Endothelial cell of umbilical vein (primary cell): ENCODE results near the gene FLRT1. TPM values are rescaled to one million over a fixed set of nuclear protein-coding genes. Genes with fewer than 3 reads are reported as not detected.

Experiments used
- BruUV-seq: library from RNA; stranded (reverse); fragments of 400-500 nt; replicated peaks from 2 replicates; lab custom pipeline; 2021; lab: Mats Ljungman, UMichigan
- CTCF ChIA-PET: fragments of 300-600, 350-600 bp; sonication (Branson Sonifier 250); formaldehyde crosslinking; loops from one replicate; lab custom pipeline; 2021; ENCODE audit warnings: antibody characterized with exemption, inconsistent platforms; lab: Charles Lee
- POLR2A ChIA-PET: fragments of 300-600, 350-600 bp; sonication (Branson Sonifier 250); formaldehyde crosslinking; loops from one replicate; lab custom pipeline; 2021; ENCODE audit warnings: antibody characterized with exemption, inconsistent platforms; lab: Charles Lee
- DNase-seq: peaks from one replicate; pipeline ENCODE4 v3.0.0-alpha.2; 2011; ENCODE audit warnings: low read depth, low spot score
- FAIRE-seq: peaks from 2 replicates; lab custom pipeline; 2011; peaks lifted over from hg19 to GRCh38; lab: Jason Lieb, UNC
- H2AFZ ChIP-seq: 2 replicates; pipeline ENCODE4 v1.6.0; 2012; ENCODE audit warnings: low read depth, low read length, control low read depth, inconsistent platforms
- H3K27ac ChIP-seq: 2 replicates; pipeline ENCODE4 v1.5.1; 2011; ENCODE audit warnings: low read depth, mild to moderate bottlenecking, control low read depth, low read length, moderate library complexity; ENCODE audit not compliant: insufficient read depth
- H3K27me3 ChIP-seq, 2 experiments: 2 replicates each; pipeline versions ENCODE4 v1.6.0 to v1.6.1; 2011; ENCODE audit warnings: low read length in 2 of 2, mixed read lengths in 1 of 2; ENCODE audit not compliant: control insufficient read depth in 2 of 2, insufficient read depth in 2 of 2
- H3K36me3 ChIP-seq, 2 experiments: 2 replicates in 1 of 2; 3 replicates in 1 of 2; pipeline ENCODE4 v1.5.1; 2011; ENCODE audit warnings: low read length in 2 of 2, mild to moderate bottlenecking in 1 of 2, moderate library complexity in 1 of 2; ENCODE audit not compliant: control insufficient read depth in 2 of 2, insufficient read depth in 2 of 2; ENCODE audit errors: extremely low read depth in 1 of 2
- H3K4me1 ChIP-seq: 3 replicates; pipeline ENCODE4 v1.5.1; 2011; ENCODE audit warnings: mild to moderate bottlenecking, low read length; ENCODE audit not compliant: control insufficient read depth, insufficient read depth; ENCODE audit errors: extremely low read depth
- H3K4me2 ChIP-seq: 2 replicates; pipeline ENCODE4 v1.6.1; 2011; ENCODE audit warnings: low read length, control low read depth, mixed read lengths; ENCODE audit not compliant: insufficient read depth
- H3K4me3 ChIP-seq, 3 experiments: fragments of 200-600 bp in 1 of 3; sonication (generic), shearing (Covaris generic) in 1 of 3; replicated peaks in 1 of 3; 2 replicates each; pipeline ENCODE4 v1.5.1; 2011 to 2016; ENCODE audit warnings: control low read depth in 3 of 3, low read length in 3 of 3, mild to moderate bottlenecking in 2 of 3, inconsistent platforms in 1 of 3, low read depth in 1 of 3, moderate library complexity in 1 of 3; ENCODE audit not compliant: insufficient read depth in 1 of 3
- H3K79me2 ChIP-seq: 2 replicates; pipeline ENCODE4 v1.6.0; 2012; ENCODE audit warnings: low read length, inconsistent platforms; ENCODE audit not compliant: control insufficient read depth, insufficient read depth
- H3K9ac ChIP-seq: replicated peaks from 2 replicates; pipeline ENCODE3; 2011; ENCODE audit warnings: low read length, control low read depth; ENCODE audit not compliant: insufficient read depth; ENCODE audit errors: extremely low read depth
- H3K9me1 ChIP-seq: replicated peaks from 3 replicates; pipeline ENCODE4 v1.6.0; 2011; ENCODE audit warnings: mild to moderate bottlenecking, low read length; ENCODE audit not compliant: control insufficient read depth, insufficient read depth; ENCODE audit errors: extremely low read depth
- H3K9me3 ChIP-seq: replicated peaks from 2 replicates; pipeline ENCODE4 v1.5.1; 2012; ENCODE audit warnings: low read length, inconsistent platforms; ENCODE audit not compliant: control insufficient read depth, insufficient read depth
- H4K20me1 ChIP-seq: replicated peaks from 2 replicates; pipeline ENCODE3; 2011; ENCODE audit warnings: mild to moderate bottlenecking, low read length; ENCODE audit not compliant: control insufficient read depth, insufficient read depth; ENCODE audit errors: extremely low read depth
- CTCF ChIP-seq, 2 donors: IDR thresholded peaks; 1 replicate in 1 of 2; 2 replicates in 1 of 2; pipeline ENCODE4 v1.5.1; 2011; ENCODE audit warnings: low read length in 2 of 2, mild to moderate bottlenecking in 2 of 2, moderate library complexity in 2 of 2, control low read depth in 1 of 2, inconsistent platforms in 1 of 2, low read depth in 1 of 2; ENCODE audit not compliant: insufficient read depth in 1 of 2; ENCODE audit errors: extremely low read depth in 1 of 2
- EZH2 ChIP-seq: IDR thresholded peaks from 2 replicates; pipeline ENCODE4 v1.6.1; 2012; ENCODE audit warnings: borderline replicate concordance, low read depth, mild to moderate bottlenecking, moderate library complexity, low read length, inconsistent platforms; ENCODE audit not compliant: severe bottlenecking
- FOS ChIP-seq: IDR thresholded peaks from 2 replicates; pipeline ENCODE4 v1.6.1; 2011; ENCODE audit warnings: mild to moderate bottlenecking, low read length, moderate library complexity, borderline replicate concordance; ENCODE audit not compliant: insufficient read depth
- GATA2 ChIP-seq: IDR thresholded peaks from 2 replicates; pipeline ENCODE4 v1.7.0; 2011; ENCODE audit warnings: low read depth, mild to moderate bottlenecking, moderate library complexity, mixed read lengths, low read length; ENCODE audit not compliant: insufficient read length, insufficient read depth
- JUN ChIP-seq: IDR thresholded peaks from 2 replicates; pipeline ENCODE4 v1.6.1; 2011; ENCODE audit warnings: borderline replicate concordance, low read depth; ENCODE audit not compliant: insufficient read length, insufficient read depth
- MAX ChIP-seq: IDR thresholded peaks from 2 replicates; pipeline ENCODE4 v1.6.1; 2011; ENCODE audit not compliant: insufficient read depth, insufficient read length
- MYC ChIP-seq: IDR thresholded peaks from one replicate; pipeline ENCODE4 v1.6.1; 2011; ENCODE audit warnings: mild to moderate bottlenecking, low read depth, low read length
- POLR2A ChIP-seq: IDR thresholded peaks from 2 replicates; pipeline ENCODE4 v1.6.1; 2012; ENCODE audit warnings: low read depth, mild to moderate bottlenecking, control low read depth, low read length
- POLR2AphosphoS5 ChIP-seq: IDR thresholded peaks from 2 replicates; pipeline ENCODE4 v1.6.1; 2012; ENCODE audit warnings: low read depth, mild to moderate bottlenecking, control low read depth, low read length, moderate library complexity; ENCODE audit not compliant: insufficient read depth
- dilution Hi-C: fragments of 300-500 bp; cut with MboI; formaldehyde crosslinking; loops from one replicate; pipeline ENCODE4 v1.15.0; 2019; ENCODE audit warnings: low sequenced_read_pairs; ENCODE audit not compliant: extremely low pct_ligation_motif_present
- intact Hi-C: fragments of 100-400 bp; cut with micrococcal nuclease; formaldehyde crosslinking; loops from one replicate; pipeline ENCODE4 v1.10.0; 2022
- polyA plus RNA-seq, 4 experiments: library from polyadenylated mRNA; depleted of rRNA in 3 of 4; stranded (reverse) in 3 of 4; unstranded in 1 of 4; fragments of >200 nt; gene quantifications; 2 replicates each; pipeline versions ENCODE4 v1.2.1 to v1.2.3, GENCODE V29; 2011 to 2012; ENCODE audit warnings: missing spikeins in 1 of 4
- total RNA-seq: library from RNA; stranded (reverse); gene quantifications from 2 replicates; pipeline ENCODE4 v1.2.3, GENCODE V29; 2021

Gene FLRT1
- total and polyA plus RNA-seq, 2 donors (not counting 3 experiments of a cell fraction or from before 2014, with no cell fraction given): not detected

GRCh38 chr11:64008283-64008913, 27.3 kb upstream of the FLRT1 start:
- Histone ChIP-seq H3K79me2 (no peaks in the 10 kb centered on the region), H4K20me1 (no peaks in the 10 kb centered on the region), H3K9ac (no peak overlapping the region), H3K9me3 (no peaks in the 10 kb centered on the region), H3K4me3 (no peak overlapping the region), H3K27ac (no peak overlapping the region), H3K9me1 (no peaks in the 10 kb centered on the region), H3K36me3 (no peaks in the 10 kb centered on the region), H3K4me1 (peaks cover 19% of the 10 kb centered on the region), H3K4me2 (no peak overlapping the region), H2AFZ (no peak overlapping the region), H3K27me3 (no peaks in the 10 kb centered on the region)
- FAIRE-seq (no peak), DNase-seq (no peak)
- dilution Hi-C loops (no loop called here), intact Hi-C loops (no loop called here)
- ChIA-PET POLR2A (interaction anchor here (0.6 kb wide), 1 partner anchor 176 kb away, joined by 7 read pairs; no protein-coding TSS in a partner anchor), CTCF (interaction anchor here (0.6 to 1.5 kb wide), 9 partner anchors 8 to 1267 kb away, joined by 3 to 10 read pairs (median 3); no protein-coding TSS in a partner anchor)
- no TSS peak for BruUV-seq
- TF ChIP-seq EZH2 (no peak), POLR2AphosphoS5 (no peak), POLR2A (no peak), FOS (no peak), GATA2 (no peak), JUN (no peak), CTCF (IDR thresholded peaks at IDR 0.05; ENCODE audit: extremely low read depth in 1 of 2, insufficient read depth in 1 of 2, low read depth in 1 of 2, low read length in 2 of 2) (no peak), MYC (no peak), MAX (no peak)
